Measurements from ENCODE around the gene CREG1. TPM values are rescaled to one million over a fixed set of nuclear protein-coding genes. Genes with fewer than 3 reads are reported as not detected.

CREG1 gene
- polyA plus RNA-seq, 1 experiment = 27.5 TPM

- no peak for DNase-seq (ENCODE audit: low read depth)
- H3K27me3 ChIP-seq (ENCODE audit: control insufficient read depth, insufficient read depth, low read length) = no peaks in the 10 kb centered on the region
- TF ChIP-seq, protein P1, sequence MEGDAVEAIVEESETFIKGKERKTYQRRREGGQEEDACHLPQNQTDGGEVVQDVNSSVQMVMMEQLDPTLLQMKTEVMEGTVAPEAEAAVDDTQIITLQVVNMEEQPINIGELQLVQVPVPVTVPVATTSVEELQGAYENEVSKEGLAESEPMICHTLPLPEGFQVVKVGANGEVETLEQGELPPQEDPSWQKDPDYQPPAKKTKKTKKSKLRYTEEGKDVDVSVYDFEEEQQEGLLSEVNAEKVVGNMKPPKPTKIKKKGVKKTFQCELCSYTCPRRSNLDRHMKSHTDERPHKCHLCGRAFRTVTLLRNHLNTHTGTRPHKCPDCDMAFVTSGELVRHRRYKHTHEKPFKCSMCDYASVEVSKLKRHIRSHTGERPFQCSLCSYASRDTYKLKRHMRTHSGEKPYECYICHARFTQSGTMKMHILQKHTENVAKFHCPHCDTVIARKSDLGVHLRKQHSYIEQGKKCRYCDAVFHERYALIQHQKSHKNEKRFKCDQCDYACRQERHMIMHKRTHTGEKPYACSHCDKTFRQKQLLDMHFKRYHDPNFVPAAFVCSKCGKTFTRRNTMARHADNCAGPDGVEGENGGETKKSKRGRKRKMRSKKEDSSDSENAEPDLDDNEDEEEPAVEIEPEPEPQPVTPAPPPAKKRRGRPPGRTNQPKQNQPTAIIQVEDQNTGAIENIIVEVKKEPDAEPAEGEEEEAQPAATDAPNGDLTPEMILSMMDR (IDR thresholded peaks at IDR 0.05; ENCODE audit: insufficient read depth, low read depth, low read length) = no peak
- ChIA-PET POLR2A (no interaction called here), CTCF (interaction anchor here (0.9 to 1.4 kb wide), 3 partner anchors 9 to 93 kb away, joined by 3 to 4 read pairs (median 3); no protein-coding TSS in a partner anchor)
- no peak overlapping the region for H3K4me3 ChIP-seq (ENCODE audit: low read depth, low read length)
- no peaks in the 10 kb centered on the region for H3K36me3 ChIP-seq (ENCODE audit: control insufficient read depth, insufficient read depth, low read length)
Measured at GRCh38 chr1:167594822-167595221, 41.3 kb upstream of the CREG1 start.

DNA sequence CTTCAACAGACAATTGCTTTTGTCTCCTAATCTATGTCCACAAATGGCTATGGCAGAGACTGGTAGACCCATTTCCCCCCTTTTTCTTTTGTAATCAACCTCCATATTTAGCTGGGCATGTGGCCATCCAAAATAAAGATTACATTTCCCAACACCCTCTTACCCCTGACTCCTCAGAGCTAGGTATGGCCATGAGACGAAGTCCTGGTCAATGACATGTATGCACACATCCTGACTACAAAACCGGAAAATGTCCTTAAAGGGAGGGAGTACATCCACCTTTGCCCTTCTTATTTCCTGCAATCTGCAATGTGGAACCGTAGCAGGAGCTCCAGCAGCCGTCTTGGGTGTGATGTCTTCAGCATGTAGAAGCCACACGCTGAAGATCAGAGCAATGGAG is 40.3 kb upstream of the CREG1 start:
- TF ChIP-seq, protein P1 (IDR thresholded peaks at IDR 0.05; ENCODE audit: insufficient read depth, low read depth, low read length) = no peak
- ChIA-PET POLR2A (no interaction called here), CTCF (interaction anchor here (0.7 to 2.3 kb wide), 2 partner anchors 82 to 94 kb away, joined by 4 to 11 read pairs; no protein-coding TSS in a partner anchor)
- Histone ChIP-seq H3K36me3 (ENCODE audit: control insufficient read depth, insufficient read depth, low read length) (no peaks in the 10 kb centered on the region), H3K4me3 (ENCODE audit: low read depth, low read length) (no peak overlapping the region), H3K27me3 (ENCODE audit: control insufficient read depth, insufficient read depth, low read length) (no peaks in the 10 kb centered on the region)
- DNase-seq (ENCODE audit: low read depth) = no peak

GRCh38 chr1:167592475-167592874 is 38.9 kb upstream of the CREG1 start:
- TF ChIP-seq, protein P1 (IDR thresholded peaks at IDR 0.05; ENCODE audit: insufficient read depth, low read depth, low read length) = no peak
- CTCF ChIA-PET = interaction anchor here (2.3 kb wide), 1 partner anchor 95 kb away, joined by 11 read pairs; no protein-coding TSS in a partner anchor
- H3K36me3 ChIP-seq (ENCODE audit: control insufficient read depth, insufficient read depth, low read length) = no peaks in the 10 kb centered on the region
- H3K4me3 ChIP-seq (ENCODE audit: low read depth, low read length) = no peak overlapping the region
- H3K27me3 ChIP-seq (ENCODE audit: control insufficient read depth, insufficient read depth, low read length) = no peaks in the 10 kb centered on the region
- no peak for DNase-seq (ENCODE audit: low read depth)
- POLR2A ChIA-PET = no interaction called here

GRCh38 chr1:167588361-167588760 is 34.8 kb upstream of the CREG1 start:
- DNase-seq (ENCODE audit: low read depth) = no peak
- Histone ChIP-seq H3K27me3 (ENCODE audit: control insufficient read depth, insufficient read depth, low read length) (no peaks in the 10 kb centered on the region), H3K36me3 (ENCODE audit: control insufficient read depth, insufficient read depth, low read length) (no peaks in the 10 kb centered on the region), H3K4me3 (ENCODE audit: low read depth, low read length) (no peak overlapping the region)
- TF ChIP-seq, protein P1 (IDR thresholded peaks at IDR 0.05; ENCODE audit: insufficient read depth, low read depth, low read length) = no peak
- CTCF ChIA-PET = interaction anchor here (0.7 to 2.7 kb wide), 2 partner anchors 22 to 99 kb away, joined by 3 to 17 read pairs; no protein-coding TSS in a partner anchor
- POLR2A ChIA-PET = no interaction called here

DNA sequence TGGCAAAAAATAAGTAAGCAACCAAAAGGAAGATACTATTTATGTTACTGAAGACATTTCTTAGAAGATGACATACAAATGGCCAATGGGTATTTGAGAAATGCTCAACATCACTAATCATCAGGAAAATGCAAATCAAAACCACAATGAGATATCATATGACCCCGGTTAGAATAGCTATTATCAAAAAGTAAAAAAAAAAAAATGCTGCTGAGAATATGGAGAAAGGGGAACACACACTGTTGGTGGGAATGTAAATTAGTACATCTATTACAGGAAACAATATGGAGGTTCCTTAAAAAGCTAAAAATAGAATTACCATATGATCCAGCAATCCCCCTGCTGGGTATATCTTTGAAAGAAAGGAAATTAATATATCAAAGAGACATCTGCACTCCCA is 34.3 kb upstream of the CREG1 start:
- DNase-seq (ENCODE audit: low read depth) = no peak
- H3K27me3 ChIP-seq (ENCODE audit: control insufficient read depth, insufficient read depth, low read length) = no peaks in the 10 kb centered on the region
- TF ChIP-seq, protein P1 (IDR thresholded peaks at IDR 0.05; ENCODE audit: insufficient read depth, low read depth, low read length) = no peak
- ChIA-PET POLR2A (no interaction called here), CTCF (interaction anchor here (0.5 kb wide), 1 partner anchor 29 kb away, joined by 4 read pairs; no protein-coding TSS in a partner anchor)
- no peaks in the 10 kb centered on the region for H3K36me3 ChIP-seq (ENCODE audit: control insufficient read depth, insufficient read depth, low read length)
- no peak overlapping the region for H3K4me3 ChIP-seq (ENCODE audit: low read depth, low read length)

Measured in BJ (cell line).